ENCODE data around the gene PIP4K2B.

DNA sequence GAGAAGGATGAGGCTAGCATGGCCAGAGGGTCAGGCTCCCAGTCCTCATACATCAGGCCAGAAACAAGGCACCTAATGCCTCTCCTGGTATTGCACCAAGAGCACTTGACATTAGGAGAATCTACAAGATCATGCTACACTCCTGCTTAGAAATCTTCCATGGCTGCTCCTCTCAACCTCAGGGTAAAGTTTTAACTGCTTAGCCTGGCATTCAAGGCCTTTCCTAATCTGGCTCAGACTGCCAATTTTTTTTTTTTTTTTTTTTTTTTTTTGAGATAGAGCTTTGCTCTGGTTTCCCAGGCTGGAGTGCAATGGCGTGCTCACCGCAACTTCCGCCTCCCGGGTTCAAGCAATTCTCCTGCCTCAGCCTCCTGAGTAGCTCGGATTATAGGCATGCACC is 8.2 kb downstream of the PIP4K2B start:
- TF ChIP-seq CTCF (IDR thresholded peaks at IDR 0.05) (no peak), EZH2 (IDR thresholded peaks at IDR 0.05; ENCODE audit: borderline replicate concordance, insufficient read depth, low read depth, low read length, poor library complexity, severe bottlenecking) (no peak)

Data from B cell (primary cell).